CD4-positive, alpha-beta T cell treated with Interleukin-6 for 4 hours (primary cell): ENCODE results near the gene DOK4.

Experiments
- DNase-seq: peaks from one replicate; pipeline ENCODE4 v3.0.0-alpha.2; 2020; ENCODE audit warnings: mixed read lengths

The DOK4 gene

GRCh38 chr16:57518922-57519321 lies 32.6 kb upstream of the DOK4 start:
- no peak for DNase-seq

- no peak for DNase-seq
Measured at GRCh38 chr16:57518520-57518919, 32.2 kb upstream of the DOK4 start.

GRCh38 chr16:57517397-57518367 lies 31.4 kb upstream of the DOK4 start:
- no peak for DNase-seq

GRCh38 chr16:57516773-57517172 lies 30.5 kb upstream of the DOK4 start:
- no peak for DNase-seq

- DNase-seq, result no peak
Measured at GRCh38 chr16:57516176-57516725, 30.0 kb upstream of the DOK4 start.

- no peak for DNase-seq
Measured at GRCh38 chr16:57514791-57515600, 28.7 kb upstream of the DOK4 start.

- no peak for DNase-seq
Measured at GRCh38 chr16:57514371-57514770, 28.1 kb upstream of the DOK4 start.

GRCh38 chr16:57513371-57514102 lies 27.2 kb upstream of the DOK4 start:
- DNase-seq, result no peak

- no peak for DNase-seq
Measured at GRCh38 chr16:57512296-57513001, 26.2 kb upstream of the DOK4 start.

- no peak for DNase-seq
Measured at GRCh38 chr16:57510016-57510871, 24.0 kb upstream of the DOK4 start.

- no peak for DNase-seq
Measured at GRCh38 chr16:57509231-57509923, 23.1 kb upstream of the DOK4 start.

- DNase-seq, result no peak
Measured at GRCh38 chr16:57508035-57508425, 21.7 kb upstream of the DOK4 start.

- DNase-seq, result no peak
Measured at GRCh38 chr16:57507136-57508034, 21.1 kb upstream of the DOK4 start.

GRCh38 chr16:57505169-57505568 lies 18.9 kb upstream of the DOK4 start:
- no peak for DNase-seq

GRCh38 chr16:57504491-57504890 lies 18.2 kb upstream of the DOK4 start:
- no peak for DNase-seq

GRCh38 chr16:57504001-57504400 lies 17.7 kb upstream of the DOK4 start:
- no peak for DNase-seq

- DNase-seq, result no peak
Measured at GRCh38 chr16:57503366-57503765, 17.1 kb upstream of the DOK4 start.

- DNase-seq, result no peak
Measured at GRCh38 chr16:57502048-57502775, 15.9 kb upstream of the DOK4 start.

- DNase-seq, result no peak
Measured at GRCh38 chr16:57501492-57501891, 15.2 kb upstream of the DOK4 start.
